ENCODE results near the gene PIEZO1. TPM values are rescaled to one million over a fixed set of nuclear protein-coding genes. Genes with fewer than 3 reads are reported as not detected.

The PIEZO1 gene
- polyA plus RNA-seq, 1 of the 3 experiments (the other 2 are of a cell fraction): 184 TPM

GRCh38 chr16:88759245-88759975 lies 25.6 kb downstream of the PIEZO1 start:
- TF ChIP-seq REST (IDR thresholded peaks at IDR 0.05; ENCODE audit: low read depth, low read length): no peak
- no peak for TF ChIP-seq MAX (IDR thresholded peaks at IDR 0.05; ENCODE audit: low read depth)
- TF ChIP-seq EP300 (IDR thresholded peaks at IDR 0.05; ENCODE audit: borderline replicate concordance in 1 of 2, low read depth in 1 of 2, low read length in 1 of 2): no peak
- TF ChIP-seq EZH2phosphoT487 (IDR thresholded peaks at IDR 0.05; ENCODE audit: borderline replicate concordance, low read depth): no peak
- TF ChIP-seq ZBTB33 (IDR thresholded peaks at IDR 0.05; ENCODE audit: borderline replicate concordance, low read depth): no peak
- TF ChIP-seq TCF12 (IDR thresholded peaks at IDR 0.05): no peak
- TF ChIP-seq SMC3 (IDR thresholded peaks at IDR 0.05; ENCODE audit: low read depth, low read length): no peak
- no peak for TF ChIP-seq IRF3 (IDR thresholded peaks at IDR 0.05; ENCODE audit: low read depth, low read length)
- no peak for TF ChIP-seq MEF2A (IDR thresholded peaks at IDR 0.05; ENCODE audit: borderline replicate concordance, low read depth)
- no peak for TF ChIP-seq POLR2AphosphoS5 (IDR thresholded peaks at IDR 0.05; ENCODE audit: low read depth, low read length)
- no peak for TF ChIP-seq NFIC (IDR thresholded peaks at IDR 0.05; ENCODE audit: borderline replicate concordance)
- no peak for TF ChIP-seq SIN3A (IDR thresholded peaks at IDR 0.05; ENCODE audit: borderline replicate concordance, low read depth, low read length)
- TF ChIP-seq RXRA (IDR thresholded peaks at IDR 0.05; ENCODE audit: borderline replicate concordance, low read depth): no peak
- no peak for TF ChIP-seq JUND (IDR thresholded peaks at IDR 0.05)
- TF ChIP-seq MXI1 (IDR thresholded peaks at IDR 0.05; ENCODE audit: low read depth, low read length): no peak
- no peak for TF ChIP-seq PBX3 (IDR thresholded peaks at IDR 0.05)
- H3K4me3 ChIP-seq (ENCODE audit: low read depth in 2 of 2, low read length in 1 of 2): no peak overlapping the region
- DNase-seq: no peak
- peaks cover 96% of the 10 kb centered on the region for H3K79me2 ChIP-seq (ENCODE audit: insufficient read depth)
- H3K27ac ChIP-seq (ENCODE audit: low read depth in 2 of 2, low read length in 1 of 2): no peak overlapping the region
- no peaks in the 10 kb centered on the region for H3K27me3 ChIP-seq (ENCODE audit: insufficient read depth)
- H3K9ac ChIP-seq: no peak overlapping the region
- WGBS (ENCODE audit: low lambda C conversion rate): 91% methylated on average over 18 of the region's 26 CpGs
- no peak overlapping the region for H3K4me2 ChIP-seq
- H3K9me2 ChIP-seq: no peaks in the 10 kb centered on the region
- H2AFZ ChIP-seq (ENCODE audit: low read depth): no peak overlapping the region
- CTCF ChIA-PET: interaction anchor here (8.6 to 30.9 kb wide), 2 partner anchors 9 to 19 kb away, joined by 93 to 540 read pairs; no protein-coding TSS in a partner anchor
- no peaks in the 10 kb centered on the region for H3K9me3 ChIP-seq
- H4K20me1 ChIP-seq (ENCODE audit: insufficient read depth): peaks cover 99% of the 10 kb centered on the region
- H3K36me3 ChIP-seq (replicated peaks in 1 of 2; ENCODE audit: control insufficient read depth in 1 of 2, insufficient read depth in 2 of 2, low read length in 1 of 2): peaks cover 0 to 3% of the 10 kb centered on the region in 2 experiments
- peaks cover 11% of the 10 kb centered on the region for H3F3A ChIP-seq (replicated peaks; ENCODE audit: insufficient read depth)
- POLR2A ChIA-PET: no interaction called here
- H3K4me1 ChIP-seq (ENCODE audit: control insufficient read depth in 1 of 2, insufficient read depth in 2 of 2, low read depth in 1 of 2, low read length in 1 of 2): peaks cover 12 to 18% of the 10 kb centered on the region in 2 experiments; a peak in 2 of 4 replicates

All from SK-N-SH (cell line).